Erythroblast (primary cell): Measurements from ENCODE around the gene STX5.

Experiments
- GATA1 ChIP-seq: IDR thresholded peaks from 2 replicates; pipeline ENCODE4 v1.6.1; 2011; ENCODE audit warnings: low read depth, mild to moderate bottlenecking, control low read depth, low read length, moderate library complexity
- POLR2A ChIP-seq: IDR thresholded peaks from 2 replicates; pipeline ENCODE4 v1.6.1; 2011; ENCODE audit warnings: mild to moderate bottlenecking, low read length

- TF ChIP-seq POLR2A = no peak
- TF ChIP-seq GATA1 = no peak
Observed at GRCh38 chr11:62851807-62852522, 20.1 kb upstream of the STX5 start.
